IMR-90 (cell line): Measurements from ENCODE around the gene NCLN. TPM values are rescaled to one million over a fixed set of nuclear protein-coding genes. Genes with fewer than 3 reads are reported as not detected.

Experiments used
- ATAC-seq: fragments of 200-7000 bp; cut with Tn5 transposase; 2 replicates; pipeline ENCODE4 v1.9.1; 2020; ENCODE audit warnings: low read depth, mild to moderate bottlenecking, moderate library complexity
- BruUV-seq: library from RNA; stranded (reverse); fragments of 400-500 nt; replicated peaks from 2 replicates; lab custom pipeline; 2021; lab: Mats Ljungman, UMichigan
- CTCF ChIA-PET: fragments of 300-600 bp; formaldehyde crosslinking; extraction: SDS; loops from one replicate; lab custom pipeline; 2021; ENCODE audit warnings: antibody characterized with exemption; lab: Yijun Ruan, JAX
- POLR2A ChIA-PET: fragments of 300-600 bp; sonication (Branson Sonifier 250); formaldehyde crosslinking; loops from one replicate; lab custom pipeline; 2022; ENCODE audit warnings: antibody characterized with exemption; ENCODE audit not compliant: unreplicated experiment; lab: Charles Lee
- DNase-seq: peaks from one replicate; pipeline ENCODE4 v3.0.0; 2013
- H2AFZ ChIP-seq: replicated peaks from 2 replicates; pipeline ENCODE3; 2013; ENCODE audit warnings: low read length, mild to moderate bottlenecking; ENCODE audit not compliant: poor library complexity
- H2AK5ac ChIP-seq: 2 replicates; pipeline ENCODE4 v1.6.1; 2013; ENCODE audit warnings: low read depth, low read length, inconsistent platforms
- H2AK9ac ChIP-seq: replicated peaks from 2 replicates; pipeline ENCODE3; 2013; ENCODE audit warnings: mild to moderate bottlenecking, low read depth, low read length, moderate library complexity; ENCODE audit not compliant: poor library complexity
- H2BK120ac ChIP-seq: 2 replicates; pipeline ENCODE4 v1.6.1; 2013; ENCODE audit warnings: low read depth, low read length, inconsistent platforms
- H2BK15ac ChIP-seq: 3 replicates; pipeline ENCODE4 v1.6.1; 2013; ENCODE audit warnings: low read depth, low read length, inconsistent platforms
- H2BK20ac ChIP-seq: 2 replicates; pipeline ENCODE4 v1.6.1; 2013; ENCODE audit warnings: low read depth, mild to moderate bottlenecking, inconsistent platforms, low read length, moderate library complexity
- H2BK5ac ChIP-seq: 2 replicates; pipeline ENCODE4 v1.6.1; 2013; ENCODE audit warnings: mild to moderate bottlenecking, low read depth, low read length, inconsistent platforms; ENCODE audit not compliant: poor library complexity, severe bottlenecking
- H3K14ac ChIP-seq: replicated peaks from 2 replicates; pipeline ENCODE4 v1.6.1; 2013; ENCODE audit warnings: low read depth, low read length, inconsistent platforms
- H3K18ac ChIP-seq: 2 replicates; pipeline ENCODE4 v1.6.1; 2013; ENCODE audit warnings: low read depth, low read length, control low read depth
- H3K23ac ChIP-seq: 2 replicates; pipeline ENCODE4 v1.6.1; 2013; ENCODE audit warnings: low read depth, low read length, inconsistent platforms
- H3K27ac ChIP-seq: 2 replicates; pipeline ENCODE4 v1.5.1; 2013; ENCODE audit warnings: mild to moderate bottlenecking, control low read depth, low read length; ENCODE audit not compliant: insufficient read depth
- H3K27me3 ChIP-seq: 2 replicates; pipeline ENCODE4 v1.6.1; 2013; ENCODE audit warnings: low read length; ENCODE audit not compliant: control insufficient read depth, insufficient read depth
- H3K36me3 ChIP-seq: 2 replicates; pipeline ENCODE4 v1.6.1; 2013; ENCODE audit warnings: low read length, mixed read lengths; ENCODE audit not compliant: control insufficient read depth, insufficient read depth
- H3K4ac ChIP-seq: 2 replicates; pipeline ENCODE4 v1.6.1; 2013; ENCODE audit warnings: low read depth, low read length, inconsistent platforms
- H3K4me1 ChIP-seq: 2 replicates; pipeline ENCODE4 v1.6.1; 2013; ENCODE audit warnings: low read length, mixed read lengths; ENCODE audit not compliant: control insufficient read depth, insufficient read depth
- H3K4me2 ChIP-seq: 2 replicates; pipeline ENCODE4 v1.6.1; 2013; ENCODE audit warnings: low read depth, mild to moderate bottlenecking, control low read depth, low read length, moderate library complexity
- H3K4me3 ChIP-seq: 2 replicates; pipeline ENCODE4 v1.5.1; 2013; ENCODE audit warnings: low read depth, mild to moderate bottlenecking, control low read depth, low read length, moderate library complexity; ENCODE audit not compliant: insufficient read depth
- H3K56ac ChIP-seq: 2 replicates; pipeline ENCODE4 v1.6.1; 2013; ENCODE audit warnings: low read length, inconsistent platforms; ENCODE audit not compliant: insufficient read depth; ENCODE audit errors: extremely low read depth
- H3K79me1 ChIP-seq, 2 experiments: 2 replicates each; pipeline ENCODE4 v1.6.1; 2013; ENCODE audit warnings: low read length in 2 of 2, inconsistent platforms in 1 of 2, low read depth in 1 of 2
- H3K9ac ChIP-seq: 2 replicates; pipeline ENCODE4 v1.6.1; 2013; ENCODE audit warnings: low read depth, low read length, control low read depth
- H3K9me1 ChIP-seq: 2 replicates; pipeline ENCODE4 v1.6.1; 2013; ENCODE audit warnings: low read length, inconsistent platforms; ENCODE audit not compliant: insufficient read depth
- H3K9me3 ChIP-seq: 2 replicates; pipeline ENCODE4 v1.6.1; 2013; ENCODE audit warnings: low read length; ENCODE audit not compliant: control insufficient read depth, insufficient read depth
- H4K20me1 ChIP-seq: 2 replicates; pipeline ENCODE4 v1.6.1; 2013; ENCODE audit warnings: low read length, inconsistent platforms; ENCODE audit not compliant: insufficient read depth
- H4K5ac ChIP-seq: 2 replicates; pipeline ENCODE4 v1.6.1; 2013; ENCODE audit warnings: mild to moderate bottlenecking, low read depth, low read length, control low read depth
- H4K8ac ChIP-seq, 2 experiments: 2 replicates each; pipeline ENCODE4 v1.6.1; 2013; ENCODE audit warnings: low read depth in 2 of 2, low read length in 2 of 2, control low read depth in 1 of 2, inconsistent platforms in 1 of 2
- H4K91ac ChIP-seq: 2 replicates; pipeline ENCODE4 v1.6.1; 2013; ENCODE audit warnings: low read depth, low read length, inconsistent platforms; ENCODE audit not compliant: insufficient read depth
- BHLHE40 ChIP-seq: fragments of 150-350 bp; IDR thresholded peaks from 2 replicates; pipeline ENCODE4 v1.6.1; 2016; ENCODE audit warnings: mild to moderate bottlenecking, low read depth, low read length
- CHD1 ChIP-seq: IDR thresholded peaks from 2 replicates; pipeline ENCODE4 v1.6.1; 2012; ENCODE audit warnings: low read depth, low read length, improper control_type of control experiment
- ELK1 ChIP-seq: fragments of 150-350 bp; IDR thresholded peaks from 2 replicates; pipeline ENCODE4 v1.6.1; 2016; ENCODE audit warnings: low read depth, mild to moderate bottlenecking, low read length, moderate library complexity, borderline replicate concordance
- FOS ChIP-seq: fragments of 150-350 bp; IDR thresholded peaks from 2 replicates; pipeline ENCODE4 v1.6.1; 2016; ENCODE audit warnings: low read depth, low read length
- WGBS, 2 experiments: methylation state at CpG; one replicate each; pipeline versions ENCODE4 v1.1.5 to v1.1.7; 2013; ENCODE audit warnings: missing lambda C conversion rate in 2 of 2; ENCODE audit not compliant: insufficient read length in 1 of 2; ENCODE audit errors: extremely low coverage in 2 of 2; 5-methylcytosine and 5-hydroxymethylcytosine counted together
- dilution Hi-C: fragments of 300-500 bp; cut with HindIII; formaldehyde crosslinking; loops from one replicate; pipeline ENCODE4 v1.14.3; 2018; ENCODE audit warnings: low sequenced_read_pairs; ENCODE audit not compliant: unreplicated experiment
- in situ Hi-C: fragments of 300-500 bp; cut with MboI; formaldehyde crosslinking; loops from 3 replicates; pipeline ENCODE4 v1.14.3; 2019; ENCODE audit warnings: low sequenced_read_pairs, inconsistent platforms, mixed read lengths
- intact Hi-C: fragments of 100-400 bp; cut with micrococcal nuclease; formaldehyde crosslinking; loops from 2 replicates; pipeline ENCODE4 v1.10.0; 2022
- polyA plus RNA-seq, 3 experiments: library from polyadenylated mRNA; depleted of rRNA; stranded (reverse); fragments of >200 nt; gene quantifications; 2 replicates each; pipeline ENCODE4 v1.2.3, GENCODE V29; 2012; ENCODE audit warnings: low replicate concordance in 1 of 3
- total RNA-seq: library from RNA; depleted of rRNA; stranded (reverse); fragments of >200 nt; gene quantifications from 2 replicates; pipeline ENCODE4 v1.2.3, GENCODE V29; 2012

NCLN gene
- total and polyA plus RNA-seq, 2 of the 4 experiments (the other 2 are of a cell fraction) = 32.8 to 90.8 TPM

DNA sequence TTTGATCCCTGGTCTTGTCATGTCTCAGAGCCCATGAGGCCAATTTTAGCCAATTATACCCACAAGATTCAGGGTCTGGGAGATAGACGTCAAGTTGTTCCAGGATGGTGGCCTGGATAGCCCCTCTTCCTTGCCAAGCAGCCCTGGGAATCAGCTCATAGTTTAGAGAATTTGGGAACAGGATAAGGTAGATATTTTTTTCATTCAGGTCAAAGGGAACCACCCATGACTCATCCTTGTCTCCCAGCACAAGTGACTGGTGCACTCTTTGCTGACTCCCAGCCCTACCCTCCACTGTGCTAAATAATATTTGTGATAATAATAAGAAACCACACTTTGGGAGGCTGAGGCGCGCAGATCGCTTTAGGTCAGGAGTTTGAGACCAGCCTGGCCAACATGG is 24.3 kb upstream of the NCLN start:
- in situ Hi-C loops (loop anchor here (5.0 kb wide), 1 partner anchor 204 kb away; no protein-coding TSS in a partner anchor), dilution Hi-C loops (no loop called here), intact Hi-C loops (no loop called here)
- no peaks in the 10 kb centered on the region for H3K79me1 ChIP-seq
- no peak overlapping the region for H3K56ac ChIP-seq
- no peak overlapping the region; the same call in 1 of the 2 replicates for H3K4ac ChIP-seq
- no peak overlapping the region for H2AK5ac ChIP-seq
- H3K9ac ChIP-seq = no peak overlapping the region
- ATAC-seq (peak; percentile 35; the same call in 1 of the 2 replicates), DNase-seq (peak; percentile 43)
- no peak overlapping the region for H2AK9ac ChIP-seq
- no peak overlapping the region for H3K4me3 ChIP-seq
- no peak overlapping the region for H2BK5ac ChIP-seq
- H2BK20ac ChIP-seq = no peak overlapping the region
- H2BK15ac ChIP-seq = no peak overlapping the region
- H2BK120ac ChIP-seq = no peak overlapping the region
- peak overlapping the region; percentile 57 for H2AFZ ChIP-seq
- H3K23ac ChIP-seq = no peak overlapping the region
- H3K4me1 ChIP-seq = no peaks in the 10 kb centered on the region; the same call in 1 of the 2 replicates
- POLR2A ChIA-PET = no interaction called here
- no peak overlapping the region for H3K4me2 ChIP-seq
- H4K8ac ChIP-seq = no peak overlapping the region; a peak in 1 of 4 replicates
- H3K27me3 ChIP-seq = no peaks in the 10 kb centered on the region
- H3K9me1 ChIP-seq = no peaks in the 10 kb centered on the region
- TF ChIP-seq BHLHE40 (no peak), ELK1 (no peak), CHD1 (no peak), FOS (peak; percentile 63)
- H3K14ac ChIP-seq = 0 out of 2 replicates have a peak overlapping the region, but pooled peaks have one; percentile 17
- H3K18ac ChIP-seq = no peak overlapping the region
- peaks cover 4% of the 10 kb centered on the region; the same call in 1 of the 2 replicates for H3K9me3 ChIP-seq
- H4K20me1 ChIP-seq = no peaks in the 10 kb centered on the region
- H3K27ac ChIP-seq = no peak overlapping the region
- no peak overlapping the region for H4K5ac ChIP-seq
- CTCF ChIA-PET = interaction anchor here (1.1 to 1.2 kb wide), 2 partner anchors 85 to 211 kb away, joined by 3 read pairs; no protein-coding TSS in a partner anchor
- no peaks in the 10 kb centered on the region for H3K36me3 ChIP-seq
- BruUV-seq = no TSS peak
- H4K91ac ChIP-seq = no peak overlapping the region
- no CpG with 5 or more reads among the region's 4 CpGs for WGBS, 2 experiments
